Pancreas (tissue), 10 donors: Measurements from ENCODE around the gene ITPR1. TPM values are rescaled to one million over a fixed set of nuclear protein-coding genes. Genes with fewer than 3 reads are reported as not detected.

Experiments used
- ATAC-seq, 4 donors: fragments of 200-7000 bp; cut with Tn5 transposase; one replicate each; pipeline versions ENCODE4 v1.8.0 to v1.9.1; 2020; ENCODE audit warnings: mild to moderate bottlenecking in 4 of 4, moderate library complexity in 4 of 4
- DNase-seq, 6 donors: peaks; one replicate each; pipeline ENCODE4 v3.0.0-alpha.2; 2020
- FAIRE-seq: peaks from 2 replicates; lab custom pipeline; 2012; peaks lifted over from hg19 to GRCh38; lab: Jason Lieb, UNC
- H3K27ac ChIP-seq, 4 donors: fragments of 200-600 bp; sonication (generic); 1 replicate in 3 of 4; 2 replicates in 1 of 4; pipeline versions ENCODE4 v1.5.0 to v1.8.0; 2020
- H3K27me3 ChIP-seq, 4 donors: fragments of 200-600 bp; one replicate each; pipeline ENCODE4 v1.8.0; 2021
- H3K36me3 ChIP-seq, 3 donors: fragments of 200-600 bp; sonication (generic) in 1 of 3; one replicate each; pipeline versions ENCODE4 v1.5.0 to v1.8.0; 2020 to 2021
- H3K4me1 ChIP-seq, 3 donors: fragments of 200-600 bp; one replicate each; pipeline ENCODE4 v1.8.0; 2021
- H3K4me3 ChIP-seq, 4 donors: fragments of 200-600 bp; sonication (generic) in 2 of 4; one replicate each; pipeline versions ENCODE4 v1.5.0 to v1.8.0; 2020 to 2021
- H3K9me3 ChIP-seq, 4 donors: fragments of 200-600 bp; one replicate each; pipeline ENCODE4 v1.8.0; 2021
- WGBS, 2 donors: extraction: QIAGEN DNeasy Blood & Tissue Kit; methylation state at CpG; one replicate each; pipeline ENCODE4 v1.1.7; 2013; 5-methylcytosine and 5-hydroxymethylcytosine counted together
- intact Hi-C, 3 donors: fragments of 100-400 bp; cut with DNase I; formaldehyde crosslinking; loops; one replicate each; pipeline versions ENCODE4 v1.11.1 to v1.14.2; 2022
- polyA plus RNA-seq, 2 donors: library from polyadenylated mRNA; stranded (reverse); fragments of 200-250 nt; gene quantifications; one replicate each; pipeline ENCODE4 v1.2.3, GENCODE V29; 2013
- total RNA-seq, 6 donors: library from RNA; stranded (reverse); fragmentation: NEBNext Ultra II Directional in 4 of 6; extraction: Animal tissue kit (Norgen Biotek cat#: 25700) in 4 of 6; gene quantifications; one replicate each; pipeline versions ENCODE4 v1.2.1 to v1.2.4, GENCODE V29; 2021 to 2023
- TF ChIP-seq, protein P1 (sequence below), 4 donors: fragments of 200-600 bp; sonication (generic) in 3 of 4; IDR thresholded peaks; one replicate each; pipeline versions ENCODE4 v1.5.0 to v1.8.0; 2021; ENCODE audit warnings: antibody characterized with exemption in 4 of 4
- donor health status: healthy with polysubstance abuse.
- donor health status: DM: no; HTN: no; CAD: no; lungs with moderate emphysema.
- donor health status: DM: no; HTN: no; CAD: no.
- donor health status: control.
- donor health status: control.
- donor health status: Bipolar disorder and iron deficiency.
- donor health status: DM: yes; HTN: yes; CAD: no.
- donor health status: DM: no; HTN: no; CAD: no.
- donor health status: DM: no; HTN: no; CAD: no.
- donor health status: DM: yes; HTN: yes; CAD: no.

Gene ITPR1
- total and polyA plus RNA-seq, 8 donors: 4.5 to 19.1 (median 10.1) TPM

DNA sequence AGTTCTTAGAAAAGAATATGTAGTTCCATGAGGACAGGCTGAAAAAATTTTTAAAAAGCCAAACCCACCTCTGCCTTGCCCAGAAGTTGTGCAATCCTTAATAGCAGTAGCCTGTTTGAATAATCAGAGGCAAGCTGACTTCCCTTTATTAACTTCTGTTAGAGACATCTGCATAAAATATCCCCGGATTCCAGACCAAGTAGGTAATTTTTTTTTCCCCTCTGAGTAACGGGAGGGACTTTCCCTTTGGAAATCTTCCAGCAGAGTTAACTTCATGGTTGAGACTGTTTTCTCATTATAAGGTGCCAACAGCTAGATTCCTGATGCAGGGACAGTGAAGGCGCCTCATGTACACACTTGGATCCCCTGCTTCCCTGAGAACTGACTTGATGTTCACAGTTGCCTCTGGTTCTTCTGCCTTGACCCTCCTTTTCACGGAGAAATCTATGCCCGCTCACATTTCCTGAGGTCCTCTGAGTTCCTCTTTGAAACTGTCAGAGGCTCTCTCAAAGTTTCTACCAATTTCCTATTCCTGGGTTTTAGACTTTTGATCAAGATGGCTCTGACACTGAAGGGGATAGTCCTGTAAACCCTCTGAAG lies 258.5 kb downstream of the ITPR1 start:
- TF ChIP-seq, protein P1, sequence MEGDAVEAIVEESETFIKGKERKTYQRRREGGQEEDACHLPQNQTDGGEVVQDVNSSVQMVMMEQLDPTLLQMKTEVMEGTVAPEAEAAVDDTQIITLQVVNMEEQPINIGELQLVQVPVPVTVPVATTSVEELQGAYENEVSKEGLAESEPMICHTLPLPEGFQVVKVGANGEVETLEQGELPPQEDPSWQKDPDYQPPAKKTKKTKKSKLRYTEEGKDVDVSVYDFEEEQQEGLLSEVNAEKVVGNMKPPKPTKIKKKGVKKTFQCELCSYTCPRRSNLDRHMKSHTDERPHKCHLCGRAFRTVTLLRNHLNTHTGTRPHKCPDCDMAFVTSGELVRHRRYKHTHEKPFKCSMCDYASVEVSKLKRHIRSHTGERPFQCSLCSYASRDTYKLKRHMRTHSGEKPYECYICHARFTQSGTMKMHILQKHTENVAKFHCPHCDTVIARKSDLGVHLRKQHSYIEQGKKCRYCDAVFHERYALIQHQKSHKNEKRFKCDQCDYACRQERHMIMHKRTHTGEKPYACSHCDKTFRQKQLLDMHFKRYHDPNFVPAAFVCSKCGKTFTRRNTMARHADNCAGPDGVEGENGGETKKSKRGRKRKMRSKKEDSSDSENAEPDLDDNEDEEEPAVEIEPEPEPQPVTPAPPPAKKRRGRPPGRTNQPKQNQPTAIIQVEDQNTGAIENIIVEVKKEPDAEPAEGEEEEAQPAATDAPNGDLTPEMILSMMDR (IDR thresholded peaks at IDR 0.05): no peak
- intact Hi-C loops: no loop called here
- H3K4me1 ChIP-seq: peaks cover 10 to 46% (median 39%) of the 10 kb centered on the region in 3 donors

DNA sequence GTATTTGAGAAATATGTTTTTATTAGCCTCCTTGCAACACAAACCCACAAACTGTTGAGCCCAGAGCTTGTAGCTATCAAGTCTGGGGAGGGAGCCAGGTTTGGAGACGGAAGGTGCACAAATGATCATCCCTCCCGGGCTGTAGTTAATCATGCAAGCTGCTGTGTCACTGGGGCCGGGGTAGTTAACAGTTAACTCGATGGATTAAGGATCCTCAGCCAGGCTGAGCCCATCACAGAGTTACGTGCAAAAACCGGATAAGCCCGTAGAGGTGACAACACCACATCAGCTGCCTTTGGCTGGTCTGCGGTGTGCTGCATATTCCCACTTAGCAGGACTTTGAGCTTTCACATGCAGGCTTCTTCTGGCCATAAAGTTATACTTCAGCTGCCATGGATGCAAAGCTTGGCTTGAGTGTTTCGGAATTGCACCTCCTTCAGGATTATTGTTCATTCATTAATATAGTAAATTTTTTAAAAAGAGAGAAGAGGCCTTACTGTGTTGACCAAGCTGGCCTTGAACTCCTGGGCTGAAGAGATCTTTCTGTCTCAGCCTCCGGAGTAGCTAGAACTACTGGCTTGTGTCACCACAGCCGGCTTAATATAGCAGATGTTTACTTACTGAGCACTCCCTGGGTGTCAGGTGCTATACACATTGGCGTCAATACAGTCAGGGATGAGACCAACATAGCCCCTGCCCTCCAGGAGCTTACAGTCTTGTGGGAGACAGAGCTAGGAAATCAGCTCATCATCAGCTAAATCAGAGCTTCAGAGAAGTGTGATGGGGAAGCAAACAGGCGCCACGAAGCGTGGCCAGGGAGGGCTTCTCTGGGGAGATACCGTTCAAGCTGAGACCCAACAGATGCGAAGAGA lies 259.3 kb downstream of the ITPR1 start:
- H3K4me1 ChIP-seq: peaks cover 13 to 54% (median 45%) of the 10 kb centered on the region in 3 donors
- peak in 1 of 6 donors; percentile 50 for DNase-seq
- no peak for FAIRE-seq
- H3K4me3 ChIP-seq: no peak overlapping the region
- no peaks in the 10 kb centered on the region for H3K36me3 ChIP-seq
- H3K27ac ChIP-seq: peak overlapping the region; percentile 60 to 89 (median 83)
- H3K9me3 ChIP-seq: no peaks in the 10 kb centered on the region
- intact Hi-C loops: no loop called here
- TF ChIP-seq, protein P1 (IDR thresholded peaks at IDR 0.05): no peak
- 56 to 58% methylated on average over 17 of the region's 17 CpGs for WGBS, 2 donors
- H3K27me3 ChIP-seq: no peaks in the 10 kb centered on the region
- ATAC-seq: peak; percentile 29 to 58 (median 58)

More for the DNA sequence above, 258.5 kb downstream of the ITPR1 start:
- Histone ChIP-seq H3K4me3 (peak overlapping the region in 2 of 4 donors; percentile 17 to 30), H3K36me3 (no peaks in the 10 kb centered on the region), H3K27me3 (no peaks in the 10 kb centered on the region), H3K9me3 (no peaks in the 10 kb centered on the region), H3K27ac (peak overlapping the region; percentile 60 to 89 (median 83))
- 33 to 38% methylated on average over 5 of the region's 5 CpGs for WGBS, 2 donors
- ATAC-seq (peak; percentile 68 to 80 (median 77)), FAIRE-seq (no peak), DNase-seq (no peak)

- Histone ChIP-seq H3K27ac (peak overlapping the region in 3 of 4 donors; percentile 11 to 89 (median 89)), H3K27me3 (no peaks in the 10 kb centered on the region), H3K4me3 (no peak overlapping the region), H3K36me3 (no peaks in the 10 kb centered on the region), H3K4me1 (peaks cover 16 to 58% (median 51%) of the 10 kb centered on the region in 3 donors), H3K9me3 (no peaks in the 10 kb centered on the region)
- WGBS, 2 donors: 96 to 97% methylated on average over 15 of the region's 15 CpGs
- no peak for ATAC-seq
- DNase-seq: no peak
- TF ChIP-seq, protein P1 (IDR thresholded peaks at IDR 0.05): no peak
- intact Hi-C loops: no loop called here
- FAIRE-seq: no peak
These were observed 260.0 kb downstream of the ITPR1 start for GRCh38 chr3:4753073-4753691.

DNA sequence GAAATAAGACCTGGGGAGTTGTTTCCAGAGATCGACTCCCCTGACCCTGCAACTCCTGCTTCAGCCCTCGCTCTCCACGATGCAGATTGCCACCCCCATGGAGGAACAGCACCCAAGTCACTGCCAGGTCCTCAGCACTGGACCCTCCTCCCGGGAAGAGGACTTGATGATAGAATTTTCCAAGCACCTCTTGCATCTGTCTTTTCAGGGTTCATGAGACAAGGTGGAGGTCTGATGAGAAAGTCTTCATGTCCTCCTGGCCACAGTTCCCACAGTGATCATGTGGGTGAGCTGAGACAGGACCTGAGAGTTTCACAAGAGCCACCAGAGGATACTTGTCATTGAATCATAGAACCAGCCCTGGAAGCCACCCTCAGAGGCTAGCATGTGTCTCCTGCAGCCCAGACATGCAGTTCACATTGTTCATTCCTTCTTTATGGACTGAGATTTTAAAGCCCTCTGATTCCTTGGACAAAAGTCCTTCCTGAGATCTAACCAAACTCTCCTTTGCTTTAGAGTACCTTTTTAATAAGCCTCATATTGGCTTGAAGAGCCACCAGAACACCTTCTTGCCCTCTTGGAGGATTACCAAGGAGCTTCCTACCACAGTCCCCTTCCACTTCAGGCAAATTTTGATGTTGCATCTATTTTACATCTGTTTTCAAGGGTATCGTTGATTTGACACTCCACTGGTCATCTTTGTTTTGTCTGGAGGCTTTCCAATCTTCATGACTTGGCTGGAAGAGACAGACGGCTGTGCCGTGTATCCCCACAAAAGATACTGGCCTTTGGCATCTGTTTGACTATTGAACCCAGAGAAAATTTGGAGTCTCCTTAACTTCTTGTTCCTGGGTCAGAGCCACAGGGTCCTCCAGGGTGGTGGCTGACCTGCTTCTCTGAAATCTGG lies 261.3 kb downstream of the ITPR1 start:
- H3K27me3 ChIP-seq: no peaks in the 10 kb centered on the region
- TF ChIP-seq, protein P1 (IDR thresholded peaks at IDR 0.05): no peak
- WGBS, 2 donors: 84 to 89% methylated on average over 7 of the region's 7 CpGs
- no peak overlapping the region for H3K4me3 ChIP-seq
- peaks cover 16 to 51% (median 47%) of the 10 kb centered on the region in 3 donors for H3K4me1 ChIP-seq
- intact Hi-C loops: no loop called here
- FAIRE-seq (no peak), ATAC-seq (no peak), DNase-seq (no peak)
- H3K9me3 ChIP-seq: no peaks in the 10 kb centered on the region
- H3K27ac ChIP-seq: no peak overlapping the region
- no peaks in the 10 kb centered on the region for H3K36me3 ChIP-seq
